ENCODE measurements around the gene RGS21. TPM values are rescaled to one million over a fixed set of nuclear protein-coding genes. Genes with fewer than 3 reads are reported as not detected.

Gene RGS21
- total and polyA plus RNA-seq, 2 of the 13 experiments (the other 11 are each of a cell fraction or from before 2014, with no cell fraction given) = not detected

DNA sequence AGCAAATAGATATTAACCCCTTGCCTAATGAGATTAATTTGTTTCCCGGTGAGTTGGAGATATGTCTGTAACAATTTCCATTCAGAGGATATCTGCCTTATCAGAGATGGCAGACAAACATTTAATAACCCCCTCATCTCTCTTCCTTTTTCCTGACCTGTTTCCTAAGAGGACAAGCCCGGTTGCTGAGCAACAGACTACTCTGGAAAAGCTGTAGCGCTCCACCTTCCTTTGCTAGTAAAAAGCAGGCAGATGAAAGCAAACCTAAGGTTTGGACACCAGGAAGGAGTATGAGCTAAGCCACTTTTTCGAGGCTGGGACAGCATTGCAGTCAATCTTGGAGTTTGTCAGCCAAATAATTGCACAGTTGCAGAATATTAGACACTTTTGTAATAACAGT, 82.4 kb downstream of the RGS21 start:
- Histone ChIP-seq H3K4me2 (ENCODE audit: low read depth, low read length) (no peak overlapping the region), H3K9ac (ENCODE audit: insufficient read depth, low read depth, low read length) (no peak overlapping the region), H3K4me1 (ENCODE audit: insufficient read depth, low read length) (no peaks in the 10 kb centered on the region), H3K27ac (ENCODE audit: extremely low read length, insufficient read depth, low read length) (no peak overlapping the region), H4K20me1 (ENCODE audit: insufficient read depth, low read length) (no peaks in the 10 kb centered on the region), H3K27me3 (ENCODE audit: control insufficient read depth in 1 of 2, insufficient read depth in 2 of 2, low read length in 2 of 2) (no peaks in the 10 kb centered on the region), H3K9me3 (ENCODE audit: low read length) (no peaks in the 10 kb centered on the region), H3K36me3 (replicated peaks in 1 of 2; ENCODE audit: control insufficient read depth in 1 of 2, insufficient read depth in 2 of 2, low read length in 2 of 2) (no peaks in the 10 kb centered on the region), H2AFZ (ENCODE audit: low read length) (no peak overlapping the region), H3K4me3 (replicated peaks in 1 of 3; ENCODE audit: insufficient read depth in 1 of 3, low read depth in 2 of 3, low read length in 3 of 3) (no peak overlapping the region), H3K79me2 (ENCODE audit: insufficient read depth, low read length) (no peaks in the 10 kb centered on the region)
- no peak for DNase-seq (ENCODE audit: low spot score)
- intact Hi-C loops (cut with micrococcal nuclease; ENCODE audit: unreplicated experiment) = no loop called here
- CTCF ChIA-PET (ENCODE audit: low intra/inter-chr PET ratio, low total read pairs) = no interaction called here
- BruUV-seq (replicated peaks) = no TSS peak
- TF ChIP-seq RFX3 (CRISPR knock-in tag; IDR thresholded peaks at IDR 0.05) (no peak), ZFP41 (CRISPR knock-in tag; IDR thresholded peaks at IDR 0.05; ENCODE audit: borderline replicate concordance) (no peak), ZNF7 (CRISPR knock-in tag; IDR thresholded peaks at IDR 0.05) (no peak), ZNF614 (CRISPR knock-in tag; IDR thresholded peaks at IDR 0.05; ENCODE audit: borderline replicate concordance) (no peak), MED13 (CRISPR knock-in tag; IDR thresholded peaks at IDR 0.05) (no peak), SETDB1 (CRISPR knock-in tag; IDR thresholded peaks at IDR 0.05; ENCODE audit: borderline replicate concordance) (no peak), ARHGAP35 (CRISPR knock-in tag; IDR thresholded peaks at IDR 0.05; ENCODE audit: borderline replicate concordance) (no peak), MAFK (conservative IDR thresholded peaks at IDR 0.05 in 1 of 2, IDR thresholded peaks at IDR 0.05 in 1 of 2; ENCODE audit: low read length in 2 of 2) (no peak), ELF3 (CRISPR knock-in tag; IDR thresholded peaks at IDR 0.05) (no peak), PHB2 (IDR thresholded peaks at IDR 0.05; ENCODE audit: partially characterized antibody) (no peak), ZNF317 (CRISPR knock-in tag; IDR thresholded peaks at IDR 0.05) (no peak), ZC3H4 (CRISPR knock-in tag; IDR thresholded peaks at IDR 0.05; ENCODE audit: borderline replicate concordance) (no peak), HOXA7 (CRISPR knock-in tag; IDR thresholded peaks at IDR 0.05) (no peak), ZMYM3 (CRISPR knock-in tag; IDR thresholded peaks at IDR 0.05) (no peak)
- TF ChIP-seq, protein P1, sequence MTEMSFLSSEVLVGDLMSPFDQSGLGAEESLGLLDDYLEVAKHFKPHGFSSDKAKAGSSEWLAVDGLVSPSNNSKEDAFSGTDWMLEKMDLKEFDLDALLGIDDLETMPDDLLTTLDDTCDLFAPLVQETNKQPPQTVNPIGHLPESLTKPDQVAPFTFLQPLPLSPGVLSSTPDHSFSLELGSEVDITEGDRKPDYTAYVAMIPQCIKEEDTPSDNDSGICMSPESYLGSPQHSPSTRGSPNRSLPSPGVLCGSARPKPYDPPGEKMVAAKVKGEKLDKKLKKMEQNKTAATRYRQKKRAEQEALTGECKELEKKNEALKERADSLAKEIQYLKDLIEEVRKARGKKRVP (CRISPR knock-in tag; IDR thresholded peaks at IDR 0.05) = no peak
- TF ChIP-seq, protein P2, sequence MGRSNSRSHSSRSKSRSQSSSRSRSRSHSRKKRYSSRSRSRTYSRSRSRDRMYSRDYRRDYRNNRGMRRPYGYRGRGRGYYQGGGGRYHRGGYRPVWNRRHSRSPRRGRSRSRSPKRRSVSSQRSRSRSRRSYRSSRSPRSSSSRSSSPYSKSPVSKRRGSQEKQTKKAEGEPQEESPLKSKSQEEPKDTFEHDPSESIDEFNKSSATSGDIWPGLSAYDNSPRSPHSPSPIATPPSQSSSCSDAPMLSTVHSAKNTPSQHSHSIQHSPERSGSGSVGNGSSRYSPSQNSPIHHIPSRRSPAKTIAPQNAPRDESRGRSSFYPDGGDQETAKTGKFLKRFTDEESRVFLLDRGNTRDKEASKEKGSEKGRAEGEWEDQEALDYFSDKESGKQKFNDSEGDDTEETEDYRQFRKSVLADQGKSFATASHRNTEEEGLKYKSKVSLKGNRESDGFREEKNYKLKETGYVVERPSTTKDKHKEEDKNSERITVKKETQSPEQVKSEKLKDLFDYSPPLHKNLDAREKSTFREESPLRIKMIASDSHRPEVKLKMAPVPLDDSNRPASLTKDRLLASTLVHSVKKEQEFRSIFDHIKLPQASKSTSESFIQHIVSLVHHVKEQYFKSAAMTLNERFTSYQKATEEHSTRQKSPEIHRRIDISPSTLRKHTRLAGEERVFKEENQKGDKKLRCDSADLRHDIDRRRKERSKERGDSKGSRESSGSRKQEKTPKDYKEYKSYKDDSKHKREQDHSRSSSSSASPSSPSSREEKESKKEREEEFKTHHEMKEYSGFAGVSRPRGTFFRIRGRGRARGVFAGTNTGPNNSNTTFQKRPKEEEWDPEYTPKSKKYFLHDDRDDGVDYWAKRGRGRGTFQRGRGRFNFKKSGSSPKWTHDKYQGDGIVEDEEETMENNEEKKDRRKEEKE (IDR thresholded peaks at IDR 0.05) = no peak
- TF ChIP-seq, protein P3, sequence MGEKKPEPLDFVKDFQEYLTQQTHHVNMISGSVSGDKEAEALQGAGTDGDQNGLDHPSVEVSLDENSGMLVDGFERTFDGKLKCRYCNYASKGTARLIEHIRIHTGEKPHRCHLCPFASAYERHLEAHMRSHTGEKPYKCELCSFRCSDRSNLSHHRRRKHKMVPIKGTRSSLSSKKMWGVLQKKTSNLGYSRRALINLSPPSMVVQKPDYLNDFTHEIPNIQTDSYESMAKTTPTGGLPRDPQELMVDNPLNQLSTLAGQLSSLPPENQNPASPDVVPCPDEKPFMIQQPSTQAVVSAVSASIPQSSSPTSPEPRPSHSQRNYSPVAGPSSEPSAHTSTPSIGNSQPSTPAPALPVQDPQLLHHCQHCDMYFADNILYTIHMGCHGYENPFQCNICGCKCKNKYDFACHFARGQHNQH (CRISPR knock-in tag; IDR thresholded peaks at IDR 0.05) = no peak
- FAIRE-seq = no peak
- in situ Hi-C loops (cut with HindIII; ENCODE audit: extremely low pct_ligation_motif_present, low pct_unique_long_range_greater_than_20kb) = no loop called here
- WGBS (ENCODE audit: low lambda C conversion rate) = 2% methylated on average over 4 of the region's 4 CpGs
- POLR2A ChIA-PET = no interaction called here
- ATAC-seq = no peak

Measured in HepG2 (cell line).